GM19239 (cell line): ENCODE measurements around the gene CRB2.
"Not testable (repeated sequence)": the region's sequence is repeated elsewhere in the genome, so short reads cannot be mapped to it uniquely, and the experiment has no call there.

Experiments used
- DNase-seq: peaks from one replicate; pipeline ENCODE4 v3.0.0; 2011; ENCODE audit warnings: low spot score; ENCODE audit not compliant: insufficient read length
- FAIRE-seq: peaks from 2 replicates; lab custom pipeline; 2011; peaks lifted over from hg19 to GRCh38; lab: Jason Lieb, UNC

CRB2 gene

DNA sequence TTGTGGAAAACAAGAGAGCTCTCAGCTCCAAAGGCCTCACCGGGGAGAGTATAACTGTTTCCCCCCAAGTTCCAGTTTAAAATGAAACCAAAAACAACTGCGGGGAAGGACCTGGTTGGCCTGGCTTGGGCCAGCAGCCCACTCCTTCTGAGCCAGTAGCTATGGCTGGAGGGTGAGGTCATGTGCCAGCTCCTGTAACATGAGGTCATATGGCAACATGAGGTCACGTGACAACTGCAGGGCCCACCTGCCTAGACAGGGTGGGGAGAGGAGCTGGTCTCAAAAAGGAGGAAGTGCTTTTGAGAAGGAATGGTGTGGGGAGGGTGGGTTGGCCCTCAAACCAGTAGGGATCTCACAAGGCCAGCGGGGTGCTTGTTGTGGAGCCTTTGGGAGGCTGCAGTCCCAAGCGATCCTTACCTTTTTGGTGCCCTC lies 29.3 kb upstream of the CRB2 start:
- DNase-seq (no peak), FAIRE-seq (peak; percentile 67)

- FAIRE-seq = no peak
- DNase-seq = no peak
These were observed 28.3 kb upstream of the CRB2 start for GRCh38 chr9:123327697-123328100.

DNA sequence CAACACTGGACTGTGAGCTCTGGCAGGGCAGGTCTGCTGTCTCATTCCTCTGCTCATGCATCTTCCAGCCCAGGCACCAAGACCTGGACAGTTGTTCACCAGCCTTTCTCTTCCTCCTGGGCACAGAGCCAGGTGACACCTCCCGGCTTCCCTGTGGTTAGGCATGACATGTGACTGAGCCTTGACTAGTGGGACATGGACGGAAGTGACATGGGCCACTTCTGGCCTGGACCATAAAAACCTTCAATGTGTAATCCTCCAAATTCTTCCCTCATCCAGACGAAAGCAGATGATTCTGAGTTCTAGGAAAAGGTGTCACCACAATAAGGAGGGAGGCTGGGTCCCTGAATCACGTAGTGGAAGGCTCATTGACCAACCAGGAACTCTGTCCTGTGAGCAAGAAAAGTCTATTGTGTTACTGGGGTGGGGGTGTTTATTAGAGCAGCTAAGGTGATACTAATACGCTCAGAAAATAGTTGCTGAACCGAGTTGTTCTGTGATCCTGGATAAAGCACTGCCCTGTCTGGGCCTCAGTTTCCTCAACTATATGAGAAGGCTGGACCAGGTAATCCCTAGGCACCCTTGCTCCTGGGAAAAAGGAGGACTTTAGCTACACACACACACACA lies 26.6 kb upstream of the CRB2 start:
- DNase-seq = no peak
- no peak for FAIRE-seq

- no peak for FAIRE-seq
- no peak for DNase-seq
These were observed 24.5 kb upstream of the CRB2 start for GRCh38 chr9:123331346-123332060.

DNA sequence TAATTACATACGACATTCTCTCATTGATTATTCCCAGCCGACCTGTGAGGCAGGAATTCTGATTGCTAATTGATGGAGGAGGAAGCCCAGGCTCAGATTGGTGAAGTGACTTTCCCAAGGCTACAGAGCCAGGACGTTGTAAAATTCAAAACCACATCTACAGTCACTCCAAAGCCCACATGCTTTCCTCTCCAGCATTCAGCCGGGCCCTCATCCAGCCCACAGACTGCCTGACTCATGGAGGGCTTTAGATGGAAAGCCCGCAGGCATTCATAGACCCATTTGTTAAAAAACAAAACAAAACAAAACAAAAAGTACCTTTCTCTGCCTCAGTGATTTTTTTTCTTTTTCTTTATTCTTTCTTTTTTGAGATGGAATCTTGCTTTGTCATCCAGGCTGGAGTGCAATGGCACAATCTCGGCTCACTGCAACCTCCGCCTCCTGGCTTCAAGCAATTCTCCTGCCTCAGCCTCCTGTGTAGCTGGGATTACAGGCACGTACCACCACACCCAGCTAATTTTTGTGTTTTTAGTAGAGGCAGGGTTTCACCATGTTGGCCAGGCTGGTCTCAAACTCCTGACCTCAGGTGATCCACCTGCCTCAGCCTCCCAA lies 22.8 kb upstream of the CRB2 start:
- not testable (repeated sequence) for DNase-seq, FAIRE-seq

- FAIRE-seq = no peak
These were observed 21.4 kb upstream of the CRB2 start for GRCh38 chr9:123334639-123335038.

GRCh38 chr9:123335193-123335985 lies 20.6 kb upstream of the CRB2 start:
- DNase-seq (no peak), FAIRE-seq (no peak)

More at GRCh38 chr9:123334639-123335038, 21.4 kb upstream of the CRB2 start:
- DNase-seq = no peak

GRCh38 chr9:123335986-123336329 lies 20.0 kb upstream of the CRB2 start:
- DNase-seq (no peak), FAIRE-seq (no peak)

- no peak for DNase-seq
- no peak for FAIRE-seq
These were observed 19.5 kb upstream of the CRB2 start for GRCh38 chr9:123336449-123336848.

GRCh38 chr9:123336959-123337358 lies 19.0 kb upstream of the CRB2 start:
- no peak for DNase-seq
- FAIRE-seq = no peak

GRCh38 chr9:123337971-123338370 lies 18.0 kb upstream of the CRB2 start:
- DNase-seq (no peak), FAIRE-seq (no peak)

GRCh38 chr9:123338710-123339665 lies 17.0 kb upstream of the CRB2 start:
- FAIRE-seq = peak; percentile 83

DNA sequence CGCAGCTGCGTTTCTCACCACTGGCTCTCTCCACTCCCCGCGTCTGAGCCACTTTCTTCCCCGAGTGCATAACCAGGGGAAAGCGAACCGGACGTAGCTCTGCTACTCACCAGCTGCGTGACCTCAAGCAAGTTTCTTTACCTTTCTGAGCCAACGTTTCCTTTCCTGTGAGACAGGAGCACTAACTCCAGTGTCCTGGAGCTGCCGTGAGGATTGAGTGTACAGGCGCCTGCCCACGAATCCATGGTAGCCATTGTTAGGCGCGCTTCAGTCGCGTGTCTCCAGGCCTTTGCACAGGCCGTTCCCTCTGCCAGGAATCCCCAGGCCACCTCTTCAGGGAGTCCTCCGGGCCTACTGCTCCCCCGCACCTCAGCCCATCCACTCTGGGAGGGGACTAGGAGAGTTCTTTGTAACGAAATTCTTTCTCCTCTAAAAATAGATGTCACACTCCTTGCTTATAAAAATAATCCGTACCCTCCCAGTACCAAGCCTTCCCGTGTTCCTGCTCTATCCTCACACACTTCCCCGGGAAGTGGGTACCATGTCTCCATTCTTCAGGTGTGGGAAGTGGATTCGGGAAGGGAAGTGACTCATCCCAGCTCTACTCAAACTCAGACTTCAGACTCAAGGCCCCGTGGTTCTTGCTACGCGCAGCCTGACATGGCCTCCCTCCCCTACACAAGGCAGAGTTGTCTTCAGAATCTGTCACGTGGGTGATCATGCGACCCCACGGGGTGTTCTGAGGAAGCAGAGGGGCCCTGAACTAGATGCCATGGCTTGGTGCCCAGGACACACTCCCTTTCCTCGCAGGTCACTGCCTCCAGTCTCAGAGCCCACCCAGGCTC lies 16.1 kb upstream of the CRB2 start:
- FAIRE-seq (peak; percentile 82), DNase-seq (no peak)

More at GRCh38 chr9:123338710-123339665, 17.0 kb upstream of the CRB2 start:
- no peak for DNase-seq

- no peak for FAIRE-seq
These were observed 14.2 kb upstream of the CRB2 start for GRCh38 chr9:123341816-123342215.

GRCh38 chr9:123342247-123342646 lies 13.8 kb upstream of the CRB2 start:
- DNase-seq (no peak), FAIRE-seq (no peak)

More at GRCh38 chr9:123341816-123342215, 14.2 kb upstream of the CRB2 start:
- DNase-seq = no peak

DNA sequence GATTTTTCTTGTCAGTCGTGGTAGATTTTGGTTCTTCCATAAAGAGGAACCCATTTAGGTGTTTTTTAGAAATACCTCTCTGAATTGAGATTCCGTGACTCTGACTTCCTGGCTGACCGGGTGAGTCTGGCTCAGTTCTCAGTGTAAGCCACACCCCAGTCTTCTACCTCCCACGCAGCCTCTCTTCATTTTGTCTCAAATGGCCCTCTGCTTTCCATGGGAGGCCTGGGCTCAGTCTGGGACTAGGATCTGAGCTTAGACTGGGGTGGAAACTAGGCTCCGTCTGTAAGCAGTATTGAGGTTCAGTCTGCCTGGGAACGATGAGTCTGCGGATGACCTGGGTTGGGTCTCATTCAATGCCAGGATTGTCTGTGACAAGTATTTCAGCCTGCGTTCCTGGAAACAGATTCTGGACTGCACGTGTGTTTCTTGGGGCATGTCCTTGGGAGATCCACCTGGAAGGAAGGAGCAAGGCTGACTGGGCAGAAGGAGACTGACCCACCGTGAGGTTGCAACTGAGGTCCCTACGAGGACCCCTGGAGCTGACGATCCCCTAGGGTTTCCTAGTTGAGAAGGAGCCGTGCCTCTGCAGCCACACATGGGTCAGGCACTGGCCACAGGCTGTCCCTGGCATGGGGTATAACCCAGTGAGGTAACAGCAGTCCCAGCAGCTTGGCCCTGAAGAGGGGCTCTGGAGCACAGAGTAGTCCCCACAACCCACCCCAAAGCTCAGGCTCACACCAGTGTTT lies 12.4 kb upstream of the CRB2 start:
- DNase-seq = no peak
- peak; percentile 85 for FAIRE-seq

- FAIRE-seq (peak; percentile 49), DNase-seq (no peak)
These were observed 11.6 kb upstream of the CRB2 start for GRCh38 chr9:123344192-123344949.
